HepG2 (cell line): ENCODE results near the gene ZDHHC3. TPM values are rescaled to one million over a fixed set of nuclear protein-coding genes. Genes with fewer than 3 reads are reported as not detected.

Experiments used
- BORCS8-MEF2B ChIP-seq: sonication (generic); formaldehyde crosslinking; IDR thresholded peaks from 2 replicates; pipeline ENCODE4 v1.8.0; 2022; ENCODE audit warnings: mild to moderate bottlenecking, missing genetic modification reagents
- CCDC6 ChIP-seq: sonication (generic); formaldehyde crosslinking; IDR thresholded peaks from 2 replicates; pipeline ENCODE4 v1.8.1; 2022; ENCODE audit warnings: mild to moderate bottlenecking, missing genetic modification reagents, moderate library complexity
- DPF2 ChIP-seq: sonication (generic); formaldehyde crosslinking; IDR thresholded peaks from 2 replicates; pipeline ENCODE4 v1.4.0; 2020; ENCODE audit warnings: mild to moderate bottlenecking, low read depth, missing genetic modification reagents, borderline replicate concordance
- HHEX ChIP-seq: IDR thresholded peaks from 2 replicates; pipeline ENCODE4 v1.6.1; 2016; ENCODE audit warnings: control low read depth
- ISL2 ChIP-seq: sonication (generic); formaldehyde crosslinking; IDR thresholded peaks from 2 replicates; pipeline ENCODE4 v1.5.0; 2020; ENCODE audit warnings: missing genetic modification reagents
- MED8 ChIP-seq: sonication (generic); formaldehyde crosslinking; IDR thresholded peaks from 2 replicates; pipeline ENCODE4 v1.8.1; 2023; ENCODE audit warnings: mild to moderate bottlenecking, missing genetic modification reagents; ENCODE audit not compliant: insufficient replicate concordance
- POLR2G ChIP-seq: fragments of 200-400 bp; formaldehyde crosslinking; IDR thresholded peaks from 2 replicates; pipeline ENCODE4 v1.6.1; 2018; ENCODE audit warnings: mild to moderate bottlenecking, low read depth, low read length, moderate library complexity
- RARA ChIP-seq: IDR thresholded peaks from 2 replicates; pipeline ENCODE4 v1.6.1; 2016; ENCODE audit warnings: missing genetic modification reagents, missing compliant biosample characterization
- RBAK ChIP-seq: sonication (generic); formaldehyde crosslinking; IDR thresholded peaks from 2 replicates; pipeline ENCODE4 v1.5.1; 2020; ENCODE audit warnings: mild to moderate bottlenecking, missing genetic modification reagents
- YY1 ChIP-seq: IDR thresholded peaks from 2 replicates; pipeline ENCODE4 v1.6.1; 2011; ENCODE audit warnings: low read length, low read depth, moderate library complexity, mild to moderate bottlenecking; ENCODE audit not compliant: insufficient read depth, insufficient replicate concordance
- ZBTB3 ChIP-seq: sonication (generic); formaldehyde crosslinking; IDR thresholded peaks from 2 replicates; pipeline ENCODE4 v1.4.0; 2020; ENCODE audit warnings: low read depth, mild to moderate bottlenecking, moderate library complexity, missing genetic modification reagents, borderline replicate concordance
- ZFP1 ChIP-seq: IDR thresholded peaks from 2 replicates; pipeline ENCODE4 v1.6.1; 2016
- ZNF124 ChIP-seq: sonication (generic); formaldehyde crosslinking; IDR thresholded peaks from 2 replicates; pipeline ENCODE4 v1.4.0; 2020; ENCODE audit warnings: missing genetic modification reagents
- ZNF263 ChIP-seq: sonication (generic); formaldehyde crosslinking; IDR thresholded peaks from 2 replicates; pipeline ENCODE4 v1.4.0; 2020; ENCODE audit warnings: missing genetic modification reagents
- ZNF737 ChIP-seq: sonication (generic); formaldehyde crosslinking; IDR thresholded peaks from 2 replicates; pipeline ENCODE4 v1.5.0; 2020; ENCODE audit warnings: missing genetic modification reagents, mild to moderate bottlenecking, borderline replicate concordance
- ZNF772 ChIP-seq: sonication (generic); formaldehyde crosslinking; IDR thresholded peaks from 2 replicates; pipeline ENCODE4 v1.5.0; 2020; ENCODE audit warnings: mild to moderate bottlenecking, missing genetic modification reagents
- ZNF83 ChIP-seq: sonication (generic); formaldehyde crosslinking; IDR thresholded peaks from 2 replicates; pipeline ENCODE4 v1.4.0; 2020; ENCODE audit warnings: missing genetic modification reagents, mild to moderate bottlenecking, borderline replicate concordance
- polyA plus RNA-seq, 8 experiments: library from polyadenylated mRNA; depleted of rRNA in 3 of 8; stranded (reverse) in 7 of 8; unstranded in 1 of 8; fragments of >200 nt; fragmentation: Illumina TruSeq in 4 of 8; extraction: Trizol in 4 of 8; gene quantifications; 2 replicates each; pipeline versions ENCODE4 v1.2.1 to v1.2.3, GENCODE V29; 2011 to 2016; ENCODE audit warnings: low read depth in 4 of 8, missing spikeins in 1 of 8, mixed read lengths in 1 of 8; ENCODE audit not compliant: insufficient read depth in 1 of 8
- total RNA-seq, 5 experiments: library from RNA; depleted of rRNA; stranded (reverse); fragments of >200 nt; fragmentation: Illumina TruSeq; extraction: Trizol; gene quantifications; 2 replicates each; pipeline ENCODE4 v1.2.3, GENCODE V29; 2016; ENCODE audit warnings: low read depth in 1 of 5
- TF ChIP-seq, protein P1 (sequence below): sonication (generic); formaldehyde crosslinking; IDR thresholded peaks from 2 replicates; pipeline ENCODE4 v1.5.0; 2020; ENCODE audit warnings: missing genetic modification reagents
- TF ChIP-seq, protein P2 (sequence below): sonication (generic); formaldehyde crosslinking; IDR thresholded peaks from 2 replicates; pipeline ENCODE4 v1.4.0; 2020; ENCODE audit warnings: mild to moderate bottlenecking, missing genetic modification reagents
- TF ChIP-seq, protein P3 (sequence below): sonication (generic); formaldehyde crosslinking; IDR thresholded peaks from 2 replicates; pipeline ENCODE4 v1.8.1; 2023; ENCODE audit warnings: mild to moderate bottlenecking, missing genetic modification reagents, borderline replicate concordance
- TF ChIP-seq, protein P4 (sequence below): sonication (generic); formaldehyde crosslinking; IDR thresholded peaks from 2 replicates; pipeline ENCODE4 v1.5.0; 2020; ENCODE audit warnings: mild to moderate bottlenecking, missing genetic modification reagents, borderline replicate concordance

Gene ZDHHC3
- total and polyA plus RNA-seq, 2 of the 13 experiments (the other 11 are each of a cell fraction or from before 2014, with no cell fraction given) = 44.1 to 65.7 TPM

DNA sequence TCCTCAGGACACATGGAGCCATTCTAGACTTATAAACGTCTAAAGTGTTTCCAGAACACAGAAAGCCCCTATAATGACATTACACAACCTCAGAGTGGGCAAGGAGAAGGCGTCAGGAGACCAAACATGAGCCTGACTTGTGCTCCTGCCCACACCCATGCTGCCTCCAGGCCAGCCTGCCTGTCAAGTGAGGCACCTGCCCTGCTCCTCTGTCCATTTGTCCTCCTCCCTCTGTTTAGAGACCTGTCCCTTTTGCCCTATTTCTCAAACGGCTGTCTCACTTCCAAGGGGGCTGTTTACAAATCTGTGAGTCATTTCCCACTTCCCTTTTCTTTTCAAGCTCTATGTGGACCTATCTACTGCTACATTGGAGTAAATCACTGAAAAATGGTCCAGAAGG, 21.0 kb downstream of the ZDHHC3 start (continued):
- TF ChIP-seq ZBTB3 (CRISPR knock-in tag) (no peak), DPF2 (CRISPR knock-in tag) (no peak), ZNF124 (CRISPR knock-in tag) (no peak), RBAK (no peak), HHEX (CRISPR knock-in tag) (no peak), POLR2G (no peak), ZFP1 (CRISPR knock-in tag) (no peak), YY1 (no peak), ISL2 (no peak), ZNF83 (no peak), CCDC6 (CRISPR knock-in tag) (no peak), RARA (peak; percentile 19; the same call in 1 of the 2 replicates), BORCS8-MEF2B (CRISPR knock-in tag) (no peak), MED8 (no peak), ZNF772 (CRISPR knock-in tag) (no peak), ZNF737 (CRISPR knock-in tag) (no peak), ZNF263 (CRISPR knock-in tag) (peak; percentile 17; the same call in 1 of the 2 replicates)
- TF ChIP-seq, protein P1, sequence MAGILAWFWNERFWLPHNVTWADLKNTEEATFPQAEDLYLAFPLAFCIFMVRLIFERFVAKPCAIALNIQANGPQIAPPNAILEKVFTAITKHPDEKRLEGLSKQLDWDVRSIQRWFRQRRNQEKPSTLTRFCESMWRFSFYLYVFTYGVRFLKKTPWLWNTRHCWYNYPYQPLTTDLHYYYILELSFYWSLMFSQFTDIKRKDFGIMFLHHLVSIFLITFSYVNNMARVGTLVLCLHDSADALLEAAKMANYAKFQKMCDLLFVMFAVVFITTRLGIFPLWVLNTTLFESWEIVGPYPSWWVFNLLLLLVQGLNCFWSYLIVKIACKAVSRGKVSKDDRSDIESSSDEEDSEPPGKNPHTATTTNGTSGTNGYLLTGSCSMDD (CRISPR knock-in tag) = no peak
- TF ChIP-seq, protein P2, sequence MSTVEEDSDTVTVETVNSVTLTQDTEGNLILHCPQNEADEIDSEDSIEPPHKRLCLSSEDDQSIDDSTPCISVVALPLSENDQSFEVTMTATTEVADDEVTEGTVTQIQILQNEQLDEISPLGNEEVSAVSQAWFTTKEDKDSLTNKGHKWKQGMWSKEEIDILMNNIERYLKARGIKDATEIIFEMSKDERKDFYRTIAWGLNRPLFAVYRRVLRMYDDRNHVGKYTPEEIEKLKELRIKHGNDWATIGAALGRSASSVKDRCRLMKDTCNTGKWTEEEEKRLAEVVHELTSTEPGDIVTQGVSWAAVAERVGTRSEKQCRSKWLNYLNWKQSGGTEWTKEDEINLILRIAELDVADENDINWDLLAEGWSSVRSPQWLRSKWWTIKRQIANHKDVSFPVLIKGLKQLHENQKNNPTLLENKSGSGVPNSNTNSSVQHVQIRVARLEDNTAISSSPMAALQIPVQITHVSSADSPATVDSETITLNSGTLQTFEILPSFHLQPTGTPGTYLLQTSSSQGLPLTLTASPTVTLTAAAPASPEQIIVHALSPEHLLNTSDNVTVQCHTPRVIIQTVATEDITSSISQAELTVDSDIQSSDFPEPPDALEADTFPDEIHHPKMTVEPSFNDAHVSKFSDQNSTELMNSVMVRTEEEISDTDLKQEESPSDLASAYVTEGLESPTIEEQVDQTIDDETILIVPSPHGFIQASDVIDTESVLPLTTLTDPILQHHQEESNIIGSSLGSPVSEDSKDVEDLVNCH (CRISPR knock-in tag) = no peak
- TF ChIP-seq, protein P3, sequence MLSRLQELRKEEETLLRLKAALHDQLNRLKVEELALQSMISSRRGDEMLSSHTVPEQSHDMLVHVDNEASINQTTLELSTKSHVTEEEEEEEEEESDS (CRISPR knock-in tag) = no peak
- TF ChIP-seq, protein P4, sequence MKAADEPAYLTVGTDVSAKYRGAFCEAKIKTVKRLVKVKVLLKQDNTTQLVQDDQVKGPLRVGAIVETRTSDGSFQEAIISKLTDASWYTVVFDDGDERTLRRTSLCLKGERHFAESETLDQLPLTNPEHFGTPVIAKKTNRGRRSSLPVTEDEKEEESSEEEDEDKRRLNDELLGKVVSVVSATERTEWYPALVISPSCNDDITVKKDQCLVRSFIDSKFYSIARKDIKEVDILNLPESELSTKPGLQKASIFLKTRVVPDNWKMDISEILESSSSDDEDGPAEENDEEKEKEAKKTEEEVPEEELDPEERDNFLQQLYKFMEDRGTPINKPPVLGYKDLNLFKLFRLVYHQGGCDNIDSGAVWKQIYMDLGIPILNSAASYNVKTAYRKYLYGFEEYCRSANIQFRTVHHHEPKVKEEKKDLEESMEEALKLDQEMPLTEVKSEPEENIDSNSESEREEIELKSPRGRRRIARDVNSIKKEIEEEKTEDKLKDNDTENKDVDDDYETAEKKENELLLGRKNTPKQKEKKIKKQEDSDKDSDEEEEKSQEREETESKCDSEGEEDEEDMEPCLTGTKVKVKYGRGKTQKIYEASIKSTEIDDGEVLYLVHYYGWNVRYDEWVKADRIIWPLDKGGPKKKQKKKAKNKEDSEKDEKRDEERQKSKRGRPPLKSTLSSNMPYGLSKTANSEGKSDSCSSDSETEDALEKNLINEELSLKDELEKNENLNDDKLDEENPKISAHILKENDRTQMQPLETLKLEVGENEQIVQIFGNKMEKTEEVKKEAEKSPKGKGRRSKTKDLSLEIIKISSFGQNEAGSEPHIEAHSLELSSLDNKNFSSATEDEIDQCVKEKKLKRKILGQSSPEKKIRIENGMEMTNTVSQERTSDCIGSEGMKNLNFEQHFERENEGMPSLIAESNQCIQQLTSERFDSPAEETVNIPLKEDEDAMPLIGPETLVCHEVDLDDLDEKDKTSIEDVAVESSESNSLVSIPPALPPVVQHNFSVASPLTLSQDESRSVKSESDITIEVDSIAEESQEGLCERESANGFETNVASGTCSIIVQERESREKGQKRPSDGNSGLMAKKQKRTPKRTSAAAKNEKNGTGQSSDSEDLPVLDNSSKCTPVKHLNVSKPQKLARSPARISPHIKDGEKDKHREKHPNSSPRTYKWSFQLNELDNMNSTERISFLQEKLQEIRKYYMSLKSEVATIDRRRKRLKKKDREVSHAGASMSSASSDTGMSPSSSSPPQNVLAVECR = no peak
